Esophagus squamous epithelium (tissue), 5 donors: Measurements from ENCODE around the gene TSPAN5. TPM values are rescaled to one million over a fixed set of nuclear protein-coding genes. Genes with fewer than 3 reads are reported as not detected.
"Not testable (repeated sequence)": the region's sequence is repeated elsewhere in the genome, so short reads cannot be mapped to it uniquely, and the experiment has no call there.

ENCODE experiments used
- DNase-seq: peaks from one replicate; lab custom pipeline; 2025; lab: John Stamatoyannopoulos, UW
- H3K27ac ChIP-seq, 4 donors: fragments of 200-600 bp; sonication (generic); one replicate each; pipeline ENCODE4 v1.5.1; 2016 to 2019; ENCODE audit warnings: mild to moderate bottlenecking in 1 of 4
- H3K27me3 ChIP-seq, 4 donors: fragments of 200-600 bp; sonication (generic); 1 replicate in 3 of 4; 2 replicates in 1 of 4; pipeline versions ENCODE4 v1.5.1 to v1.6.0; 2017 to 2021; ENCODE audit warnings: antibody characterized with exemption in 1 of 4
- H3K36me3 ChIP-seq, 3 donors: fragments of 200-600 bp; sonication (generic); one replicate each; pipeline ENCODE4 v1.5.1; 2016 to 2019
- H3K4me1 ChIP-seq, 3 donors: fragments of 200-600 bp; sonication (generic); one replicate each; pipeline ENCODE4 v1.5.1; 2017 to 2019
- H3K4me3 ChIP-seq, 4 donors: fragments of 200-600 bp; sonication (generic); 1 replicate in 3 of 4; 2 replicates in 1 of 4; pipeline ENCODE4 v1.5.1; 2016 to 2019; ENCODE audit warnings: mild to moderate bottlenecking in 2 of 4, moderate library complexity in 1 of 4
- H3K9me3 ChIP-seq, 3 donors: fragments of 200-600 bp; sonication (generic); one replicate each; pipeline ENCODE4 v1.5.1; 2016 to 2019
- CTCF ChIP-seq, 6 experiments: fragments of 450-650 bp in 4 of 6; fragments of 200-600 bp in 2 of 6; sonication (generic) in 2 of 6; IDR thresholded peaks; one replicate each; pipeline ENCODE4 v1.5.1; 2016 to 2019; ENCODE audit warnings: antibody characterized with exemption in 6 of 6, mild to moderate bottlenecking in 4 of 6, moderate library complexity in 4 of 6
- POLR2A ChIP-seq, 4 donors: fragments of 450-650 bp; IDR thresholded peaks; one replicate each; pipeline ENCODE4 v1.6.1; 2017; ENCODE audit warnings: antibody characterized with exemption in 4 of 4, mild to moderate bottlenecking in 4 of 4, moderate library complexity in 3 of 4
- WGBS, 2 donors: methylation state at CpG; one replicate each; pipeline ENCODE4 v1.1.5; 2018; 5-methylcytosine and 5-hydroxymethylcytosine counted together
- intact Hi-C: fragments of 100-400 bp; cut with DNase I; formaldehyde crosslinking; loops from one replicate; pipeline ENCODE4 v1.15.0; 2022
- total RNA-seq, 4 donors: library from RNA; depleted of rRNA; stranded (reverse); fragments of >200 nt; gene quantifications; one replicate each; pipeline ENCODE4 v1.1.0, GENCODE V29; 2016
- donor health status: DM: yes; HTN: yes; CAD: no.

Gene TSPAN5
- total RNA-seq, 4 donors from 2014 or later: 10.9 to 19.0 (median 13.9) TPM

- Histone ChIP-seq H3K36me3 (no peaks in the 10 kb centered on the region), H3K27ac (no peak overlapping the region), H3K27me3 (no peaks in the 10 kb centered on the region), H3K9me3 (no peaks in the 10 kb centered on the region), H3K4me1 (peaks cover 0 to 17% (median 6%) of the 10 kb centered on the region in 3 donors), H3K4me3 (no peak overlapping the region)
- DNase-seq: no peak
- WGBS, 2 donors: 92 to 94% methylated on average over 7 to 11 of the region's 11 CpGs
- intact Hi-C loops: no loop called here
- TF ChIP-seq POLR2A (IDR thresholded peaks at IDR 0.05) (no peak), CTCF (IDR thresholded peaks at IDR 0.05) (no peak)
Measured at GRCh38 chr4:98536631-98537030, 121.8 kb downstream of the TSPAN5 start.

GRCh38 chr4:98534146-98534545, 124.3 kb downstream of the TSPAN5 start:
- DNase-seq, H3K27me3 ChIP-seq, H3K4me1 ChIP-seq, intact Hi-C loops, H3K9me3 ChIP-seq, H3K36me3 ChIP-seq, H3K4me3 ChIP-seq, H3K27ac ChIP-seq: not testable (repeated sequence)
- 74 to 90% methylated on average over 2 of the region's 2 CpGs for WGBS, 2 donors

GRCh38 chr4:98530572-98530971, 127.8 kb downstream of the TSPAN5 start:
- no peaks in the 10 kb centered on the region for H3K9me3 ChIP-seq
- intact Hi-C loops: no loop called here
- H3K4me3 ChIP-seq: no peak overlapping the region
- TF ChIP-seq POLR2A (IDR thresholded peaks at IDR 0.05) (no peak), CTCF (IDR thresholded peaks at IDR 0.05) (no peak)
- DNase-seq: no peak
- no peaks in the 10 kb centered on the region for H3K27me3 ChIP-seq
- no peaks in the 10 kb centered on the region for H3K4me1 ChIP-seq
- no peaks in the 10 kb centered on the region for H3K36me3 ChIP-seq
- WGBS, 2 donors: 88 to 98% methylated on average over 3 of the region's 3 CpGs
- no peak overlapping the region for H3K27ac ChIP-seq

- DNase-seq: no peak
- intact Hi-C loops: no loop called here
- TF ChIP-seq POLR2A (IDR thresholded peaks at IDR 0.05) (no peak), CTCF (IDR thresholded peaks at IDR 0.05) (no peak)
- Histone ChIP-seq H3K27ac (no peak overlapping the region), H3K27me3 (no peaks in the 10 kb centered on the region), H3K9me3 (no peaks in the 10 kb centered on the region), H3K36me3 (no peaks in the 10 kb centered on the region), H3K4me3 (no peak overlapping the region), H3K4me1 (no peaks in the 10 kb centered on the region)
- WGBS, 2 donors: 73 to 86% methylated on average over 2 of the region's 2 CpGs
Measured at GRCh38 chr4:98529970-98530569, 128.3 kb downstream of the TSPAN5 start.

GRCh38 chr4:98528882-98529281, 129.5 kb downstream of the TSPAN5 start:
- intact Hi-C loops: no loop called here
- no peaks in the 10 kb centered on the region for H3K9me3 ChIP-seq
- H3K27me3 ChIP-seq: no peaks in the 10 kb centered on the region
- WGBS, 2 donors: 84 to 98% methylated on average over 3 of the region's 3 CpGs
- H3K27ac ChIP-seq: no peak overlapping the region
- H3K4me1 ChIP-seq: no peaks in the 10 kb centered on the region
- DNase-seq: no peak
- no peak for TF ChIP-seq POLR2A (IDR thresholded peaks at IDR 0.05)
- no peak for TF ChIP-seq CTCF (IDR thresholded peaks at IDR 0.05)
- H3K4me3 ChIP-seq: no peak overlapping the region
- H3K36me3 ChIP-seq: no peaks in the 10 kb centered on the region
